ENCODE data around the gene RAB29. TPM values are rescaled to one million over a fixed set of nuclear protein-coding genes. Genes with fewer than 3 reads are reported as not detected.
"Not testable (repeated sequence)": the region's sequence is repeated elsewhere in the genome, so short reads cannot be mapped to it uniquely, and the experiment has no call there.

RAB29 gene
- total RNA-seq, 1 experiment from 2014 or later, result 20.9 TPM

GRCh38 chr1:205735218-205735617 is 40.1 kb downstream of the RAB29 start:
- DNase-seq, result no peak
- Histone ChIP-seq H3K27ac (no peak overlapping the region), H3K4me3 (no peak overlapping the region), H3K4me1 (no peaks in the 10 kb centered on the region; the same call in 1 of the 2 replicates), H3K9me3 (replicated peaks) (no peaks in the 10 kb centered on the region), H3K27me3 (no peaks in the 10 kb centered on the region), H3K36me3 (peaks cover 53% of the 10 kb centered on the region)

- Histone ChIP-seq H3K4me3 (no peak overlapping the region), H3K4me1 (no peaks in the 10 kb centered on the region; the same call in 1 of the 2 replicates), H3K36me3 (peaks cover 51% of the 10 kb centered on the region), H3K27ac (no peak overlapping the region), H3K27me3 (no peaks in the 10 kb centered on the region), H3K9me3 (replicated peaks) (no peaks in the 10 kb centered on the region)
- DNase-seq, result no peak
Observed at GRCh38 chr1:205733438-205734175, 41.7 kb downstream of the RAB29 start.

- no peak for DNase-seq
- Histone ChIP-seq H3K36me3 (peaks cover 60% of the 10 kb centered on the region), H3K9me3 (replicated peaks) (no peaks in the 10 kb centered on the region), H3K4me1 (no peaks in the 10 kb centered on the region; the same call in 1 of the 2 replicates), H3K27me3 (no peaks in the 10 kb centered on the region), H3K4me3 (no peak overlapping the region), H3K27ac (no peak overlapping the region)
Observed at GRCh38 chr1:205729945-205730610, 45.2 kb downstream of the RAB29 start.

- no peak overlapping the region for H3K27ac ChIP-seq
- no peaks in the 10 kb centered on the region for H3K4me1 ChIP-seq
- no peaks in the 10 kb centered on the region for H3K27me3 ChIP-seq
- DNase-seq, result no peak
- no peaks in the 10 kb centered on the region for H3K9me3 ChIP-seq (replicated peaks)
- peaks cover 82% of the 10 kb centered on the region for H3K36me3 ChIP-seq
- no peak overlapping the region for H3K4me3 ChIP-seq
Observed at GRCh38 chr1:205726619-205727125, 48.6 kb downstream of the RAB29 start.

- Histone ChIP-seq H3K27me3 (no peaks in the 10 kb centered on the region), H3K4me3 (no peak overlapping the region), H3K9me3 (replicated peaks) (no peaks in the 10 kb centered on the region), H3K27ac (no peak overlapping the region), H3K4me1 (no peaks in the 10 kb centered on the region), H3K36me3 (peaks cover 84% of the 10 kb centered on the region)
- no peak for DNase-seq
Observed at GRCh38 chr1:205725514-205725913, 49.8 kb downstream of the RAB29 start.

- H3K27me3 ChIP-seq; H3K4me1 ChIP-seq; H3K4me3 ChIP-seq; H3K9me3 ChIP-seq (replicated peaks); H3K27ac ChIP-seq; DNase-seq: not testable (repeated sequence)
- H3K36me3 ChIP-seq, result peaks cover 95% of the 10 kb centered on the region
Observed at GRCh38 chr1:205720740-205721139, 54.5 kb downstream of the RAB29 start.

GRCh38 chr1:205719762-205720161 is 55.5 kb downstream of the RAB29 start:
- H3K36me3 ChIP-seq, result peaks cover 96% of the 10 kb centered on the region

GRCh38 chr1:205719015-205719414 is 56.3 kb downstream of the RAB29 start:
- Histone ChIP-seq H3K27me3 (no peaks in the 10 kb centered on the region), H3K36me3 (peaks cover 92% of the 10 kb centered on the region), H3K27ac (no peak overlapping the region), H3K4me3 (no peak overlapping the region), H3K4me1 (no peaks in the 10 kb centered on the region), H3K9me3 (replicated peaks) (no peaks in the 10 kb centered on the region)
- DNase-seq, result no peak

More at GRCh38 chr1:205719762-205720161, 55.5 kb downstream of the RAB29 start:
- H3K27ac ChIP-seq, result no peak overlapping the region
- H3K4me1 ChIP-seq, result no peaks in the 10 kb centered on the region
- no peak for DNase-seq
- no peak overlapping the region for H3K4me3 ChIP-seq
- no peaks in the 10 kb centered on the region for H3K27me3 ChIP-seq
- no peaks in the 10 kb centered on the region for H3K9me3 ChIP-seq (replicated peaks)

Other genes starting within 250 kb of the RAB29 start
- 26.3 and 32.4 TPM in 2 replicates for gene ELK4, start 143.5 kb downstream of the RAB29 start, total RNA-seq (2014; rRNA removed; shearing (Covaris generic))
- gene SLC45A3, start 95.0 kb downstream of the RAB29 start, total RNA-seq (2014; rRNA removed; shearing (Covaris generic)), result 11.7 and 11.8 TPM in 2 replicates
- gene NUCKS1, start 25.3 kb downstream of the RAB29 start, total RNA-seq (2014; rRNA removed; shearing (Covaris generic)), result 363 and 379 TPM in 2 replicates
- 33.2 and 36.2 TPM in 2 replicates for gene SLC41A1, start 37.7 kb upstream of the RAB29 start, total RNA-seq (2014; rRNA removed; shearing (Covaris generic))
- 0.04 TPM in 1 of 2 replicates, not detected in the other for gene PM20D1, start 74.7 kb upstream of the RAB29 start, total RNA-seq (2014; rRNA removed; shearing (Covaris generic))
- gene SLC26A9, start 168.0 kb upstream of the RAB29 start, total RNA-seq (2014; rRNA removed; shearing (Covaris generic)), result 0.05 and 0.30 TPM in 2 replicates
- gene RAB7B, start 227.9 kb upstream of the RAB29 start, total RNA-seq (2014; rRNA removed; shearing (Covaris generic)), result not detected in 2 replicates
- gene CTSE, start 248.4 kb upstream of the RAB29 start, total RNA-seq (2014; rRNA removed; shearing (Covaris generic)), result not detected in 2 replicates